IPS-15b (cell line): ENCODE measurements around the gene ENAH.

ENCODE experiments used
- H3K27me3 ChIP-seq: one replicate; pipeline ENCODE4 v1.6.1; 2013; ENCODE audit warnings: low read length; ENCODE audit not compliant: control insufficient read depth, insufficient read depth
- H3K36me3 ChIP-seq: one replicate; pipeline ENCODE4 v1.6.1; 2013; ENCODE audit warnings: low read length; ENCODE audit not compliant: control insufficient read depth, insufficient read depth
- H3K4me1 ChIP-seq: one replicate; pipeline ENCODE4 v1.6.1; 2013; ENCODE audit warnings: mild to moderate bottlenecking, low read length; ENCODE audit not compliant: control insufficient read depth, insufficient read depth
- H3K4me3 ChIP-seq: one replicate; pipeline ENCODE4 v1.5.1; 2013; ENCODE audit warnings: low read depth, low read length
- H3K9ac ChIP-seq: one replicate; pipeline ENCODE4 v1.6.1; 2013; ENCODE audit warnings: low read depth, mild to moderate bottlenecking, low read length
- H3K9me3 ChIP-seq: one replicate; pipeline ENCODE4 v1.6.1; 2013; ENCODE audit warnings: mild to moderate bottlenecking, low read length; ENCODE audit not compliant: control insufficient read depth, insufficient read depth

ENAH gene

GRCh38 chr1:225567789-225568188, 85.1 kb downstream of the ENAH start:
- H3K27me3 ChIP-seq = no peaks in the 10 kb centered on the region
- no peaks in the 10 kb centered on the region for H3K9me3 ChIP-seq
- H3K9ac ChIP-seq = no peak overlapping the region

GRCh38 chr1:225565847-225566246, 87.1 kb downstream of the ENAH start:
- peak overlapping the region; percentile 19 for H3K9ac ChIP-seq
- no peak overlapping the region for H3K4me3 ChIP-seq
- H3K9me3 ChIP-seq = no peaks in the 10 kb centered on the region
- H3K36me3 ChIP-seq = peaks cover 2% of the 10 kb centered on the region
- peaks cover 7% of the 10 kb centered on the region for H3K4me1 ChIP-seq
- H3K27me3 ChIP-seq = no peaks in the 10 kb centered on the region

More at GRCh38 chr1:225567789-225568188, 85.1 kb downstream of the ENAH start:
- Histone ChIP-seq H3K36me3 (no peaks in the 10 kb centered on the region), H3K4me1 (peaks cover 7% of the 10 kb centered on the region), H3K4me3 (no peak overlapping the region)

- Histone ChIP-seq H3K4me1 (no peaks in the 10 kb centered on the region), H3K36me3 (peaks cover 2% of the 10 kb centered on the region), H3K9me3 (no peaks in the 10 kb centered on the region), H3K27me3 (no peaks in the 10 kb centered on the region), H3K9ac (no peak overlapping the region), H3K4me3 (no peak overlapping the region)
These were observed 91.2 kb downstream of the ENAH start for GRCh38 chr1:225561675-225562074.

GRCh38 chr1:225559902-225560301, 93.0 kb downstream of the ENAH start:
- H3K36me3 ChIP-seq = peaks cover 2% of the 10 kb centered on the region
- H3K27me3 ChIP-seq = no peaks in the 10 kb centered on the region
- no peak overlapping the region for H3K4me3 ChIP-seq
- no peaks in the 10 kb centered on the region for H3K9me3 ChIP-seq
- H3K4me1 ChIP-seq = no peaks in the 10 kb centered on the region
- H3K9ac ChIP-seq = no peak overlapping the region

GRCh38 chr1:225559326-225559725, 93.6 kb downstream of the ENAH start:
- H3K9ac ChIP-seq = no peak overlapping the region
- no peaks in the 10 kb centered on the region for H3K9me3 ChIP-seq
- no peaks in the 10 kb centered on the region for H3K27me3 ChIP-seq
- H3K4me1 ChIP-seq = no peaks in the 10 kb centered on the region
- H3K4me3 ChIP-seq = no peak overlapping the region
- H3K36me3 ChIP-seq = peaks cover 2% of the 10 kb centered on the region

GRCh38 chr1:225556694-225557093, 96.2 kb downstream of the ENAH start:
- Histone ChIP-seq H3K4me3 (no peak overlapping the region), H3K9ac (no peak overlapping the region)

GRCh38 chr1:225555821-225556220, 97.1 kb downstream of the ENAH start:
- Histone ChIP-seq H3K27me3 (no peaks in the 10 kb centered on the region), H3K9ac (no peak overlapping the region), H3K4me1 (no peaks in the 10 kb centered on the region), H3K4me3 (no peak overlapping the region), H3K9me3 (no peaks in the 10 kb centered on the region), H3K36me3 (no peaks in the 10 kb centered on the region)

More at GRCh38 chr1:225556694-225557093, 96.2 kb downstream of the ENAH start:
- no peaks in the 10 kb centered on the region for H3K36me3 ChIP-seq
- H3K4me1 ChIP-seq = no peaks in the 10 kb centered on the region
- H3K27me3 ChIP-seq = no peaks in the 10 kb centered on the region
- H3K9me3 ChIP-seq = no peaks in the 10 kb centered on the region

- no peaks in the 10 kb centered on the region for H3K36me3 ChIP-seq
- H3K9me3 ChIP-seq = no peaks in the 10 kb centered on the region
- no peaks in the 10 kb centered on the region for H3K27me3 ChIP-seq
- no peak overlapping the region for H3K9ac ChIP-seq
- no peak overlapping the region for H3K4me3 ChIP-seq
- H3K4me1 ChIP-seq = no peaks in the 10 kb centered on the region
These were observed 98.6 kb downstream of the ENAH start for GRCh38 chr1:225554216-225554812.

GRCh38 chr1:225549821-225550220, 103.1 kb downstream of the ENAH start:
- Histone ChIP-seq H3K36me3 (no peaks in the 10 kb centered on the region), H3K9ac (no peak overlapping the region), H3K4me3 (no peak overlapping the region), H3K4me1 (no peaks in the 10 kb centered on the region), H3K9me3 (no peaks in the 10 kb centered on the region), H3K27me3 (no peaks in the 10 kb centered on the region)

GRCh38 chr1:225548140-225548857, 104.6 kb downstream of the ENAH start:
- H3K9ac ChIP-seq = no peak overlapping the region
- H3K4me1 ChIP-seq = no peaks in the 10 kb centered on the region
- no peaks in the 10 kb centered on the region for H3K9me3 ChIP-seq
- no peaks in the 10 kb centered on the region for H3K36me3 ChIP-seq
- no peak overlapping the region for H3K4me3 ChIP-seq
- H3K27me3 ChIP-seq = no peaks in the 10 kb centered on the region

GRCh38 chr1:225545649-225546048, 107.3 kb downstream of the ENAH start:
- H3K9ac ChIP-seq = no peak overlapping the region

GRCh38 chr1:225544924-225545323, 108.0 kb downstream of the ENAH start:
- no peak overlapping the region for H3K9ac ChIP-seq
- H3K4me1 ChIP-seq = no peaks in the 10 kb centered on the region
- H3K4me3 ChIP-seq = no peak overlapping the region
- H3K36me3 ChIP-seq = no peaks in the 10 kb centered on the region
- no peaks in the 10 kb centered on the region for H3K27me3 ChIP-seq
- no peaks in the 10 kb centered on the region for H3K9me3 ChIP-seq

More at GRCh38 chr1:225545649-225546048, 107.3 kb downstream of the ENAH start:
- no peaks in the 10 kb centered on the region for H3K36me3 ChIP-seq
- H3K4me3 ChIP-seq = no peak overlapping the region
- H3K4me1 ChIP-seq = no peaks in the 10 kb centered on the region
- no peaks in the 10 kb centered on the region for H3K27me3 ChIP-seq
- H3K9me3 ChIP-seq = no peaks in the 10 kb centered on the region
